ENCODE measurements around the gene CSPG5. TPM values are rescaled to one million over a fixed set of nuclear protein-coding genes. Genes with fewer than 3 reads are reported as not detected.

CSPG5 gene
- total RNA-seq, 4 donors from 2014 or later = 0.17 to 2.8 (median 0.98) TPM

- TF ChIP-seq, protein P1, sequence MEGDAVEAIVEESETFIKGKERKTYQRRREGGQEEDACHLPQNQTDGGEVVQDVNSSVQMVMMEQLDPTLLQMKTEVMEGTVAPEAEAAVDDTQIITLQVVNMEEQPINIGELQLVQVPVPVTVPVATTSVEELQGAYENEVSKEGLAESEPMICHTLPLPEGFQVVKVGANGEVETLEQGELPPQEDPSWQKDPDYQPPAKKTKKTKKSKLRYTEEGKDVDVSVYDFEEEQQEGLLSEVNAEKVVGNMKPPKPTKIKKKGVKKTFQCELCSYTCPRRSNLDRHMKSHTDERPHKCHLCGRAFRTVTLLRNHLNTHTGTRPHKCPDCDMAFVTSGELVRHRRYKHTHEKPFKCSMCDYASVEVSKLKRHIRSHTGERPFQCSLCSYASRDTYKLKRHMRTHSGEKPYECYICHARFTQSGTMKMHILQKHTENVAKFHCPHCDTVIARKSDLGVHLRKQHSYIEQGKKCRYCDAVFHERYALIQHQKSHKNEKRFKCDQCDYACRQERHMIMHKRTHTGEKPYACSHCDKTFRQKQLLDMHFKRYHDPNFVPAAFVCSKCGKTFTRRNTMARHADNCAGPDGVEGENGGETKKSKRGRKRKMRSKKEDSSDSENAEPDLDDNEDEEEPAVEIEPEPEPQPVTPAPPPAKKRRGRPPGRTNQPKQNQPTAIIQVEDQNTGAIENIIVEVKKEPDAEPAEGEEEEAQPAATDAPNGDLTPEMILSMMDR (IDR thresholded peaks at IDR 0.05; ENCODE audit: low read depth) = no peak
These were observed 55.2 kb downstream of the CSPG5 start for GRCh38 chr3:47523310-47524073.

GRCh38 chr3:47522082-47522987 lies 56.3 kb downstream of the CSPG5 start:
- TF ChIP-seq, protein P1 (IDR thresholded peaks at IDR 0.05; ENCODE audit: low read depth) = no peak

DNA sequence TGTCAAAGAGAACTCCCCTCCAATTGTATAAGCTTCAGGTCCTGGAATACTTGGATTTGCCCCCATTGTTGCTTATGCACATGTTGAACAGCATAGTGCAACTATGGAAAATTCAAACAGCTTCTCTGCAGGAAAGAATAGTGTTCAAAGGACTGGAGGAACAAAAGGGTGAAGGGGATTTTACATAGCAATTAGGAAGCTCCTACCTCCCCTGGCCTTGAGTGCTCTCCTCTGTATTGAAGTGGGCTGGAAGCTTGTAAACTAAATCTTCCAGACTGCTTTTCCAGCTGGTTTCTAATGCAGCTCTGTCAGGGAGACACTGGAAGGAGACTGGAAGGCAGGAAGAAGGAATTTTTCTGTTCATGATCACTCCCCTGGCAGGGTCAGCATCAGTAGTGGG lies 57.9 kb downstream of the CSPG5 start:
- TF ChIP-seq, protein P1 (IDR thresholded peaks at IDR 0.05; ENCODE audit: low read depth) = no peak

DNA sequence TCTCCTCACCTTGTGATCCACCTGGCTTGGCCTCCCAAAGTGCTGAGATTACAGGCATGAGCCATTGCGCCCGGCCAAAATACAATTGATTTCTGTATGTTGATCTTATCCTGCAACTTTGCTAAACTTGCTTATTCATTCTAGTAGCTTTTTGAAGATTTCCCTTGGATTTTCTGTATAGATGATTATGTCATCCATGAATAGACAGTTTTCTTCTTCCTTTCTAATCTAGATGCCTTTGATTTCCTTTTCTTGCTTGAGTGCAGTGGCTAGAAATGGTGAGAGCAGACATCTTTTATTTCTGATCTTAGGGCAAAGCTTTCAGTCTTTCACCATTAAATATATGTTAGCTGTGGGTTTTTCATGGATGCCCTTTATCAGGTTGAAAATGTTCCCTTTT lies 60.7 kb downstream of the CSPG5 start:
- TF ChIP-seq, protein P1 (IDR thresholded peaks at IDR 0.05; ENCODE audit: low read depth) = no peak

DNA sequence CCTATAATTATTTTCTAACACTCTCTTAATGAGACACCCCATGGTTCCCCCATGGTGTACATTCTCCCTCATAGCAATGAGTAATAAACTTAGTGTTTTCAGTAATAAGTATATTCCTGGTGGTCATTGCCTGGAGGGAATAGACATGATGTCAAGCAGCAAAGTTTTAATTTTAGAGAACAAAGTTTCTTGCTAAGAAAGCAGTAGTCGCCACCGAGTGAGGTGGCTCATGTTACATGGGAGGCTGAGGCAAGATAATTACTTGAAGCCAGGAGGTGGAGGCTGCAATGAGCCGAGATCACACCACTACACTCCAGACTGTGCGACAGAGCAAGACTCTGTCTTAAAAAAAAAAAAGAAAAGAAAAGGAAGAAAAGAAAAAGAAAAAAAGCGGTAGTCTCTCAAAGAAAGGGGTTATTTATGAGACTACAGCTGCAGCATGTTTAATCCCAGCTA lies 62.8 kb downstream of the CSPG5 start:
- TF ChIP-seq, protein P1 (IDR thresholded peaks at IDR 0.05; ENCODE audit: low read depth) = no peak

DNA sequence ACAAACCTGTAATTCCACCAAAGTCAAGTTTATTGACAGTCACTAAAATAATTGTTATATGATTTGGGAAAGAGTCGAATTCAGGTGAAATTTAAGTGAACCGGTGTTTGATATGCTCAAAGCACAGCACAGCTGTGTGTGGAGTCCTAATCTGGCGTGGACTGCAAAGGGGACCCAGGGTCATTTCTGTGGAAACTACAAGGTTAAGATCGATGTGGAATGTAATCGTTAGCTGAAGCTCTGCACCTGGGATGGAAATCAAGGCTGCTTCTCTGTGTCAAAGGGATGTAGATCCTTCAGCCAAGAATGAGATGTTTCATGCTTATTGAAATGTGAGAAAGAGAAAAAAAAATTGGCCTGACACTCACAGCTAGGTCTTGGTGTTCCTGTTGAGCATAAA lies 63.6 kb downstream of the CSPG5 start:
- TF ChIP-seq, protein P1 (IDR thresholded peaks at IDR 0.05; ENCODE audit: low read depth) = no peak

Data from subcutaneous adipose tissue (tissue), 4 donors.